SK-N-MC (cell line): ENCODE results near the gene CACNA1C.

Experiments used
- EZH2 ChIP-seq: fragments of 200-600 bp; sonication (generic); IDR thresholded peaks from one replicate; pipeline ENCODE4 v1.6.1; 2017; ENCODE audit warnings: antibody characterized with exemption
- POLR2AphosphoS5 ChIP-seq: IDR thresholded peaks from 2 replicates; pipeline ENCODE4 v1.6.1; 2012; ENCODE audit warnings: mild to moderate bottlenecking, low read depth, low read length, borderline replicate concordance

GRCh38 chr12:2413301-2413700, 360.5 kb downstream of the CACNA1C start:
- TF ChIP-seq EZH2 (no peak), POLR2AphosphoS5 (no peak)
